Measurements from ENCODE around the gene SLC9A3.
"Not testable (repeated sequence)": the region's sequence is repeated elsewhere in the genome, so short reads cannot be mapped to it uniquely, and the experiment has no call there.

SLC9A3 gene

GRCh38 chr5:568061-568781 lies 44.0 kb upstream of the SLC9A3 start:
- Histone ChIP-seq H3K4me1 (ENCODE audit: control insufficient read depth, insufficient read depth, low read length) (peaks cover 3% of the 10 kb centered on the region; the same call in 1 of the 2 replicates), H3K27me3 (ENCODE audit: control insufficient read depth, insufficient read depth, low read length) (peaks cover 8% of the 10 kb centered on the region; the same call in 1 of the 2 replicates), H3K36me3 (ENCODE audit: control insufficient read depth, insufficient read depth, low read length) (no peaks in the 10 kb centered on the region), H3K9me3 (ENCODE audit: control insufficient read depth, insufficient read depth, low read length) (no peaks in the 10 kb centered on the region), H3K4me3 (ENCODE audit: low read length) (no peak overlapping the region), H3K27ac (ENCODE audit: low read length) (no peak overlapping the region)
- no peak for DNase-seq (ENCODE audit: low read depth, low spot score)
- no CpG with 5 or more reads among the region's 27 CpGs for WGBS (ENCODE audit: insufficient coverage, insufficient read length)

- no peak overlapping the region for H3K27ac ChIP-seq (ENCODE audit: low read length)
- H3K9me3 ChIP-seq (ENCODE audit: control insufficient read depth, insufficient read depth, low read length) = no peaks in the 10 kb centered on the region
- DNase-seq (ENCODE audit: low read depth, low spot score) = no peak
- H3K4me1 ChIP-seq (ENCODE audit: control insufficient read depth, insufficient read depth, low read length) = peaks cover 3% of the 10 kb centered on the region; the same call in 1 of the 2 replicates
- H3K4me3 ChIP-seq (ENCODE audit: low read length) = no peak overlapping the region
- no CpG with 5 or more reads among the region's 13 CpGs for WGBS (ENCODE audit: insufficient coverage, insufficient read length)
- peaks cover 8% of the 10 kb centered on the region; the same call in 1 of the 2 replicates for H3K27me3 ChIP-seq (ENCODE audit: control insufficient read depth, insufficient read depth, low read length)
- H3K36me3 ChIP-seq (ENCODE audit: control insufficient read depth, insufficient read depth, low read length) = no peaks in the 10 kb centered on the region
Measured at GRCh38 chr5:567664-568060, 43.4 kb upstream of the SLC9A3 start.

DNA sequence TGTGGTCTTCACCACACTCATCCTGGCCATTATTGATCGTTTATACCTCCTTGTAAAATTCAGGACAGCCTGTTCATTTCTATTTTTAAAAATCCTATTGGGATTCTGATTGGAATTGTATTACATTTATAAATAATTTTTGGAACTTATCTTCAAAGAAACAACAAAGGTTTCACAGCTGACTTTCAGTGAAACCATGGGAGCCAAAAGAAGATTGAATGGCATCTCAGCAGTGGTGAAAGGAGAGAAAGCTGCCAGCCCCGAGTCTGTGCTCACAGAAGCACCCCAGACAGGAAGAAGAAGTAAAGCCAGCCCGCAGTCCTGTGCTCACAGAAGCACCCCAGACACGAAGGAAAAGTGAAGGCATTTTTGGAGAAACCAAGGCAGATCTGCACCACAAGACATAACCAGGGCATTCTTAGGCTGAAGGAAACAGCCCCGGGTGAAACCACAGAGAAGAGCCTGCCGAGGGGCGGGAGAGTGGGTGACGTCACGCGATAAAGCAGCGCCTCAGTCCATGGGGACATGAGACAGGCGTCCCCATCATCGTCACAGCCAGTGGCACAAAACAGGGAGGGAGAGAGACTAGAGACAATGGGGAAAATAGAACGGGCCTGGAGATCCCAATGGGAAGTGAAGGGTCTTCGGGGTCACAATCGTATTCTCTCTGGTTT lies 42.5 kb upstream of the SLC9A3 start:
- H3K9me3 ChIP-seq (ENCODE audit: control insufficient read depth, insufficient read depth, low read length) = no peaks in the 10 kb centered on the region
- WGBS (ENCODE audit: insufficient coverage, insufficient read length) = no CpG with 5 or more reads among the region's 16 CpGs

GRCh38 chr5:565782-566440 lies 41.7 kb upstream of the SLC9A3 start:
- no peak for DNase-seq (ENCODE audit: low read depth, low spot score)
- Histone ChIP-seq H3K9me3 (ENCODE audit: control insufficient read depth, insufficient read depth, low read length) (no peaks in the 10 kb centered on the region), H3K36me3 (ENCODE audit: control insufficient read depth, insufficient read depth, low read length) (no peaks in the 10 kb centered on the region), H3K4me3 (ENCODE audit: low read length) (peak overlapping the region; percentile 2; the same call in 1 of the 2 replicates), H3K27ac (ENCODE audit: low read length) (no peak overlapping the region), H3K4me1 (ENCODE audit: control insufficient read depth, insufficient read depth, low read length) (peaks cover 3% of the 10 kb centered on the region; the same call in 1 of the 2 replicates), H3K27me3 (ENCODE audit: control insufficient read depth, insufficient read depth, low read length) (peaks cover 12% of the 10 kb centered on the region; the same call in 1 of the 2 replicates)
- WGBS (ENCODE audit: insufficient coverage, insufficient read length) = no CpG with 5 or more reads among the region's 20 CpGs

More for the DNA sequence above, 42.5 kb upstream of the SLC9A3 start:
- Histone ChIP-seq H3K27me3 (ENCODE audit: control insufficient read depth, insufficient read depth, low read length) (peaks cover 8% of the 10 kb centered on the region; the same call in 1 of the 2 replicates), H3K36me3 (ENCODE audit: control insufficient read depth, insufficient read depth, low read length) (no peaks in the 10 kb centered on the region), H3K4me1 (ENCODE audit: control insufficient read depth, insufficient read depth, low read length) (peaks cover 3% of the 10 kb centered on the region; the same call in 1 of the 2 replicates), H3K4me3 (ENCODE audit: low read length) (no peak overlapping the region), H3K27ac (ENCODE audit: low read length) (no peak overlapping the region)
- DNase-seq (ENCODE audit: low read depth, low spot score) = no peak

- H3K9me3 ChIP-seq (ENCODE audit: control insufficient read depth, insufficient read depth, low read length) = no peaks in the 10 kb centered on the region
- H3K27me3 ChIP-seq (ENCODE audit: control insufficient read depth, insufficient read depth, low read length) = peaks cover 7% of the 10 kb centered on the region; the same call in 1 of the 2 replicates
- WGBS (ENCODE audit: insufficient coverage, insufficient read length) = no CpG with 5 or more reads among the region's 21 CpGs
- H3K36me3 ChIP-seq (ENCODE audit: control insufficient read depth, insufficient read depth, low read length) = no peaks in the 10 kb centered on the region
- no peak overlapping the region for H3K27ac ChIP-seq (ENCODE audit: low read length)
- H3K4me3 ChIP-seq (ENCODE audit: low read length) = no peak overlapping the region
- H3K4me1 ChIP-seq (ENCODE audit: control insufficient read depth, insufficient read depth, low read length) = 0 out of 2 replicates have a peak, but pooled peaks cover 3% of the 10 kb centered on the region
- no peak for DNase-seq (ENCODE audit: low read depth, low spot score)
Measured at GRCh38 chr5:561408-561807, 37.2 kb upstream of the SLC9A3 start.

DNA sequence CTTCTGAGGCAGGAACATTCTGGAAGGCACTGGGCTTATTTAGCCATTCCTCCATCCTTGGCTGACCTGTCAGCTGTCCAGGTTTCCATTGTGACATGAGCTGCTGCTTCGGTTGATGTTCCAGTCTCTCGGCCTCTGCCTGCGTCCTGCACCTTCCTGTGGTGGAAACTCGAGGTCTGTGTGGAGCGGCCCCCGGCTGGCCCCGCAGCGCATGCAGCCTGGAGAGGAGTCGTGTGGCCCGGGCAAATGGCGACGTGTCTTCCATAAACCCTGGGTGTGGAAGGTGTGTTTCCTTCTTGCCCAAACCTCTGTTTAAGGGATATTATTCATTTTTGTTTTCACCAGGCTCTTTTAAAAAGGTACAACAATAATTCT lies 36.5 kb upstream of the SLC9A3 start:
- Histone ChIP-seq H3K27ac (ENCODE audit: low read length) (no peak overlapping the region), H3K36me3 (ENCODE audit: control insufficient read depth, insufficient read depth, low read length) (no peaks in the 10 kb centered on the region)
- no peak for DNase-seq (ENCODE audit: low read depth, low spot score)

DNA sequence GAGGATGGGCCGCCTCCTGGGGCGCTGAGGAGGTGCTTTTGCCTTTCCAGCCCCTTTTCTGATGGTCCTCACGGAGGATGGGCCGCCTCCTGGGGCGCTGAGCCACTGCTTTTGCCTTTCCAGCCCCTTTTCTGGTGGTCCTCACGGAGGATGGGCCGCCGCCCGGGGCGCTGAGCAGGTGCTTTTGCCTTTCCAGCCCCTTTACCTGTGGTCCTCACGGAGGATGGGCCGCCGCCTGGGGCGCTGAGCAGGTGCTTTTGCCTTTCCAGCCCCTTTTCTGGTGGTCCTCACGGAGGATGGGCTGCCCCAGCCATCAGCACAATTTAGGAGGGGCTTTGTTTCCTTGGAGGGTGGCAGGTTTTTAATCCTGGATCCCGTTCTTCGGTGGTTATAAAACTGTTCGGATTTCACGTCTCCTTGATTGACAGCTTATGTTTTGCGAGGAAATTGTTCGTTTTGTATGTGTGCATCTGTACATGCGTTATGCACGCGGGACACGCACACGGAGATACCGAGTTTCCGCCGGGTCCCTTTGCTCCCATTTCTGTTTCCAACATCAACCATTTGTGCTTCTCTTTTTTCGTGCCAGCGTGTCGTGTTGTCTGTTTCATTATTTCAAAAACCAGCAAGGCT lies 34.7 kb upstream of the SLC9A3 start:
- Histone ChIP-seq H3K4me3 (ENCODE audit: low read length) (no peak overlapping the region), H3K27me3 (ENCODE audit: control insufficient read depth, insufficient read depth, low read length) (peaks cover 3% of the 10 kb centered on the region; the same call in 1 of the 2 replicates), H3K4me1 (ENCODE audit: control insufficient read depth, insufficient read depth, low read length) (no peaks in the 10 kb centered on the region; the same call in 1 of the 2 replicates), H3K9me3 (ENCODE audit: control insufficient read depth, insufficient read depth, low read length) (no peaks in the 10 kb centered on the region), H3K36me3 (ENCODE audit: control insufficient read depth, insufficient read depth, low read length) (no peaks in the 10 kb centered on the region), H3K27ac (ENCODE audit: low read length) (no peak overlapping the region)
- DNase-seq (ENCODE audit: low read depth, low spot score) = no peak
- WGBS (ENCODE audit: insufficient coverage, insufficient read length) = no CpG with 5 or more reads among the region's 32 CpGs

More for the DNA sequence above, 36.5 kb upstream of the SLC9A3 start:
- no CpG with 5 or more reads among the region's 12 CpGs for WGBS (ENCODE audit: insufficient coverage, insufficient read length)
- Histone ChIP-seq H3K9me3 (ENCODE audit: control insufficient read depth, insufficient read depth, low read length) (no peaks in the 10 kb centered on the region), H3K27me3 (ENCODE audit: control insufficient read depth, insufficient read depth, low read length) (peaks cover 5% of the 10 kb centered on the region; the same call in 1 of the 2 replicates), H3K4me1 (ENCODE audit: control insufficient read depth, insufficient read depth, low read length) (peaks cover 1% of the 10 kb centered on the region; the same call in 1 of the 2 replicates), H3K4me3 (ENCODE audit: low read length) (no peak overlapping the region)

GRCh38 chr5:558326-558725 lies 34.1 kb upstream of the SLC9A3 start:
- H3K4me1 ChIP-seq (ENCODE audit: control insufficient read depth, insufficient read depth, low read length) = no peaks in the 10 kb centered on the region; the same call in 1 of the 2 replicates
- no peak overlapping the region for H3K27ac ChIP-seq (ENCODE audit: low read length)
- peaks cover 3% of the 10 kb centered on the region; the same call in 1 of the 2 replicates for H3K27me3 ChIP-seq (ENCODE audit: control insufficient read depth, insufficient read depth, low read length)
- no CpG with 5 or more reads among the region's 10 CpGs for WGBS (ENCODE audit: insufficient coverage, insufficient read length)
- no peaks in the 10 kb centered on the region for H3K36me3 ChIP-seq (ENCODE audit: control insufficient read depth, insufficient read depth, low read length)
- no peaks in the 10 kb centered on the region for H3K9me3 ChIP-seq (ENCODE audit: control insufficient read depth, insufficient read depth, low read length)
- DNase-seq (ENCODE audit: low read depth, low spot score) = no peak
- no peak overlapping the region for H3K4me3 ChIP-seq (ENCODE audit: low read length)

DNA sequence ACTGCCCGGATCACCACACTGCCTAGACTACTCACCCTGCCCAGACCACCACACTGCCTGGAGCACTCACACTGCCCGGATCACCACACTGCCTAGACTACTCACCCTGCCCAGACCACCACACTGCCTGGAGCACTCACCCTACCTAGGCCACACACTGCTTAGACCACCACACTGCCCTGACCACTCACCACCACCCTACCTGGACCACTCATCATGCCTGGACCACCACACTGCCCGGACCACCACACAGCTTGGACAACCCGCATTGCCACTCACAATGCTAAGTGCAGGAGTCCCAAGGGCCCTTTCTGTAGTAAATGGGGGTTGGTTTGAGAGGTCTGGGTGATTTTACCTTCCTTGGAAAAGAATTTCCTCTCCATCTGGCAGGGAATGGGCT lies 33.7 kb upstream of the SLC9A3 start:
- H3K27me3 ChIP-seq (ENCODE audit: control insufficient read depth, insufficient read depth, low read length); H3K27ac ChIP-seq (ENCODE audit: low read length); H3K36me3 ChIP-seq (ENCODE audit: control insufficient read depth, insufficient read depth, low read length); DNase-seq (ENCODE audit: low read depth, low spot score); H3K4me1 ChIP-seq (ENCODE audit: control insufficient read depth, insufficient read depth, low read length); H3K9me3 ChIP-seq (ENCODE audit: control insufficient read depth, insufficient read depth, low read length); H3K4me3 ChIP-seq (ENCODE audit: low read length): not testable (repeated sequence)
- WGBS (ENCODE audit: insufficient coverage, insufficient read length) = no CpG with 5 or more reads among the region's 4 CpGs
